Ovary (tissue), 9 donors: Measurements from ENCODE around the gene LOXL1. TPM values are rescaled to one million over a fixed set of nuclear protein-coding genes. Genes with fewer than 3 reads are reported as not detected.

Experiments used
- DNase-seq, 5 donors: peaks; one replicate each; pipeline ENCODE4 v3.0.0-alpha.2; 2019 to 2020
- H3K27ac ChIP-seq, 2 donors: fragments of 200-600 bp; one replicate each; pipeline versions ENCODE4 v1.5.1 to v1.8.0; 2019 to 2022
- H3K27me3 ChIP-seq: fragments of 200-600 bp; one replicate; pipeline ENCODE4 v1.8.0; 2022
- H3K36me3 ChIP-seq: fragments of 200-600 bp; sonication (generic); one replicate; pipeline ENCODE4 v1.5.1; 2019
- H3K4me1 ChIP-seq: one replicate; pipeline ENCODE4 v1.8.1; 2013; ENCODE audit warnings: mild to moderate bottlenecking, moderate library complexity; ENCODE audit not compliant: insufficient read depth
- H3K4me3 ChIP-seq: fragments of 200-600 bp; sonication (generic); one replicate; pipeline ENCODE4 v1.5.1; 2017
- H3K9me3 ChIP-seq, 2 donors: fragments of 200-600 bp in 1 of 2; sonication (generic) in 1 of 2; one replicate each; pipeline versions ENCODE4 v1.5.1 to v1.8.1; 2013 to 2019; ENCODE audit warnings: mild to moderate bottlenecking in 1 of 2, moderate library complexity in 1 of 2
- EP300 ChIP-seq: sonication (generic); formaldehyde crosslinking; IDR thresholded peaks from one replicate; pipeline ENCODE4 v1.6.1; 2017; ENCODE audit warnings: antibody characterized with exemption
- POLR2A ChIP-seq: fragments of 450-650 bp; IDR thresholded peaks from one replicate; pipeline ENCODE4 v1.6.1; 2017; ENCODE audit warnings: antibody characterized with exemption, mild to moderate bottlenecking, moderate library complexity
- WGBS, 3 donors: extraction: QIAGEN DNeasy Blood & Tissue Kit in 1 of 3; methylation state at CpG; one replicate each; pipeline versions ENCODE4 v1.1.5 to v1.1.7; 2013 to 2017; 5-methylcytosine and 5-hydroxymethylcytosine counted together
- intact Hi-C, 4 donors: fragments of 100-400 bp; cut with DNase I; formaldehyde crosslinking; loops; one replicate each; pipeline versions ENCODE4 v1.11.0 to v1.15.1; 2022 to 2023
- polyA plus RNA-seq, 2 donors: library from polyadenylated mRNA; stranded (reverse); fragments of 200-250 nt in 1 of 2; fragments of 350-450 nt in 1 of 2; fragmentation: Illumina TruSeq in 1 of 2; extraction: RNeasy Lipid Tissue Mini Kit (QIAGEN cat#74804) in 1 of 2; gene quantifications; one replicate each; pipeline ENCODE4 v1.2.3, GENCODE V29; 2013 to 2014
- total RNA-seq, 7 donors: library from RNA; depleted of rRNA in 2 of 7; stranded (reverse); fragments of >200 nt in 2 of 7; fragmentation: NEBNext Ultra II Directional in 3 of 7; extraction: Animal tissue kit (Norgen Biotek cat#: 25700) in 3 of 7; gene quantifications; one replicate each; pipeline versions ENCODE4 v1.1.0 to v1.2.4, GENCODE V29; 2016 to 2023
- TF ChIP-seq, protein P1 (sequence below), 3 donors: fragments of 450-650 bp in 2 of 3; fragments of 200-600 bp in 1 of 3; IDR thresholded peaks; one replicate each; pipeline versions ENCODE4 v1.5.1 to v1.8.0; 2016 to 2022; ENCODE audit warnings: antibody characterized with exemption in 3 of 3, mild to moderate bottlenecking in 1 of 3
- donor health status: DM: no; HTN: no; CAD: no; lungs with moderate emphysema.
- donor health status: DM: no; HTN: no; CAD: no.
- donor health status: Bipolar disorder and iron deficiency.
- donor health status: DM: yes; HTN: yes; CAD: no.
- donor health status: DM: no; HTN: no; CAD: no.
- donor health status: DM: yes; HTN: yes; CAD: no.

Gene LOXL1
- total and polyA plus RNA-seq, 9 donors, result 10.1 to 33.8 (median 17.7) TPM

- Histone ChIP-seq H3K27ac (no peak overlapping the region), H3K36me3 (no peaks in the 10 kb centered on the region), H3K27me3 (no peaks in the 10 kb centered on the region), H3K4me3 (no peak overlapping the region), H3K9me3 (peaks cover 0 to 4% of the 10 kb centered on the region in 2 donors), H3K4me1 (no peaks in the 10 kb centered on the region)
- TF ChIP-seq POLR2A (no peak), EP300 (no peak)
- TF ChIP-seq, protein P1, sequence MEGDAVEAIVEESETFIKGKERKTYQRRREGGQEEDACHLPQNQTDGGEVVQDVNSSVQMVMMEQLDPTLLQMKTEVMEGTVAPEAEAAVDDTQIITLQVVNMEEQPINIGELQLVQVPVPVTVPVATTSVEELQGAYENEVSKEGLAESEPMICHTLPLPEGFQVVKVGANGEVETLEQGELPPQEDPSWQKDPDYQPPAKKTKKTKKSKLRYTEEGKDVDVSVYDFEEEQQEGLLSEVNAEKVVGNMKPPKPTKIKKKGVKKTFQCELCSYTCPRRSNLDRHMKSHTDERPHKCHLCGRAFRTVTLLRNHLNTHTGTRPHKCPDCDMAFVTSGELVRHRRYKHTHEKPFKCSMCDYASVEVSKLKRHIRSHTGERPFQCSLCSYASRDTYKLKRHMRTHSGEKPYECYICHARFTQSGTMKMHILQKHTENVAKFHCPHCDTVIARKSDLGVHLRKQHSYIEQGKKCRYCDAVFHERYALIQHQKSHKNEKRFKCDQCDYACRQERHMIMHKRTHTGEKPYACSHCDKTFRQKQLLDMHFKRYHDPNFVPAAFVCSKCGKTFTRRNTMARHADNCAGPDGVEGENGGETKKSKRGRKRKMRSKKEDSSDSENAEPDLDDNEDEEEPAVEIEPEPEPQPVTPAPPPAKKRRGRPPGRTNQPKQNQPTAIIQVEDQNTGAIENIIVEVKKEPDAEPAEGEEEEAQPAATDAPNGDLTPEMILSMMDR (IDR thresholded peaks at IDR 0.05), result no peak
- no peak for DNase-seq
- 79 to 83% (median 79%) methylated on average over 10 to 11 of the region's 11 CpGs for WGBS, 3 donors
- intact Hi-C loops, result no loop called here
Observed at GRCh38 chr15:73891328-73892315, 34.6 kb upstream of the LOXL1 start.

DNA sequence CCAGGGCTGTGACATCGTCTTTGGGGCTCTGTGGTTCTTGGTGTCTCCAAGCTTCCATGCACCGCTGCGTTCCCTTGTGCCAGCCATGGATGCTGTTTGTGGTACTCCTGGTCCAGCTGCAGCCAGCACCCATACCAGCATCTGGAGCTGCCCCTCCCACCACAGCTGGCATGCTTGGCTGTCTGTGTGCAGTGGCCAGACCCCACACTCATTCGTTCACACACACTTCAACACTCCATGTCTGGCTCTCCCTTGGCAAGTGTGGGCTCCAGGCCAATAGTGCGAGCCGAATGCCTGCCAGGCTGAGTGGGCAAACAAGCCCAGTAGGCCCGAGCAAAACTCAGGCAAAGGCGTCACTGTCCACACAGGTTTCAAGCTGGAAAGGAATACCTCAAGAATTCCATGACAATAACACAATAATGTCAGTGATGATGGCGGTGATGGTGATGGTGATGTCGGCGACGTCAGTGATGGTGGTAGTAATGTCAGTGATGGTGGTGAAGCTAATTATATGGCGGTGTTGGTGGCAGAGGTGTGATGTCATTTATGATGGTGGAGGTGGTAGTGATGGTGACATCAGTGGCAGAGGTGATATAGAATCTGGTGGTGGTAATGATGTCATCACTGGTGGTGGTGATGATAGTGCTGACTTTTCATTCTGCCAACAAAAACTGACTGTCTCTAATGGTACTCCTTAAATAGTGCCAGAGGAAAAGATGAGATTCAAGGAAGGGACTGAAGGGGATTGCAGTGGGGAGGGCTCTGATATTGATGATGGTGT is 33.6 kb upstream of the LOXL1 start:
- intact Hi-C loops, result no loop called here
- 88 to 91% (median 90%) methylated on average over 13 of the region's 13 CpGs for WGBS, 3 donors
- no peaks in the 10 kb centered on the region for H3K27me3 ChIP-seq
- no peaks in the 10 kb centered on the region for H3K36me3 ChIP-seq
- H3K9me3 ChIP-seq, result peaks cover 0 to 4% of the 10 kb centered on the region in 2 donors
- no peaks in the 10 kb centered on the region for H3K4me1 ChIP-seq
- no peak overlapping the region for H3K4me3 ChIP-seq
- no peak for DNase-seq
- TF ChIP-seq EP300 (no peak), POLR2A (no peak)
- TF ChIP-seq, protein P1 (IDR thresholded peaks at IDR 0.05), result no peak
- H3K27ac ChIP-seq, result no peak overlapping the region

GRCh38 chr15:73894133-73894814 is 32.0 kb upstream of the LOXL1 start:
- Histone ChIP-seq H3K9me3 (peaks cover 0 to 4% of the 10 kb centered on the region in 2 donors), H3K27me3 (no peaks in the 10 kb centered on the region), H3K27ac (no peak overlapping the region), H3K36me3 (no peaks in the 10 kb centered on the region), H3K4me1 (no peaks in the 10 kb centered on the region), H3K4me3 (no peak overlapping the region)
- DNase-seq, result no peak
- TF ChIP-seq EP300 (no peak), POLR2A (no peak)
- TF ChIP-seq, protein P1 (IDR thresholded peaks at IDR 0.05), result no peak
- intact Hi-C loops, result no loop called here
- 71 to 77% (median 73%) methylated on average over 12 of the region's 12 CpGs for WGBS, 3 donors
